ENCODE data around the gene DEAF1. TPM values are rescaled to one million over a fixed set of nuclear protein-coding genes. Genes with fewer than 3 reads are reported as not detected.
A peak's percentile ranks its signal among the peaks of the same experiment; 100 is the strongest.

Gene DEAF1
- total and polyA plus RNA-seq, 8 donors: 12.3 to 111 (median 37.0) TPM

DNA sequence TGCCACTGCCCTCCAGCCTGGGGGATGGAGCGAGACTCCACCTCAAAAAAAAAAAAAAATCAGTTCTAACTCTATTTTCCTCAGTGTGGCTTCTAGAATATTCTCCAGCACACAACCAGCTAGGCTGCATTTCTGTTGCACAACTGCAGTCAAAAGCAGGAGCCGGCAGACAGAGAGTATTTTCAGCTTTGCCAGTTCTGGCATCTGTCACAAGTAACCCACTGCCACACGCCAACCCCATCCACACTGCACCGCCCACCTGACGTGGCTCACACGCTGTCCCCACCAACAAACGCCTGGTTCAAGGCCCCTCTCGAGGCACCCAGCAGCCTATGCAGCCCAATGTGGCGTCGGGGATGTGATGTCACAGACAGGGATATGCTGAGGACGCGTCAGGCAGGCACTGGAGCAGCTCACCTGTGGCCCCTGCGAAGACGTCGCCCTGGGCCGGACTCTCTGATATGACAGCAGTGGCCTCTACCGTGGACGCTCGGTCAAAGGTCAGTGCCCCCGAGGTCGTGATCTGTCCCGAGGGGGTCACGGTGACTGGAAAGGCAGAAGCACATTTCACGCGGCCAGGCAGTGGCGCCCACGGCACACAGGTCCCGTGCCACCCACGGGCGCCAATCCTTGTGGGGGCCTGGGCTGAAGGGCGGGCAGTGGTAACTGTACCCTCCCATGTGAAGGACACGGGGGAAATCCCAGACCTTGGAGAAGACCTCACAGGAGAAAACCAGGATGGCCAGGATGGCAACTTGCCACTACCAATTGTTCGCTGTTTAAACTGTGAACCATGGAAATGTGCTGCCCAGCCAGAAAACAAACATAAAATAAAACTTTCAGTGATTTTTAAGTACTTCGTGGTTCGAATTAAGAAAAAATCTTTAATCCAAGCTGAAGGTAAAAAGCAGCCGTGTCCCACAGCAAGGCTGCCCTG lies 15.5 kb downstream of the DEAF1 start:
- Histone ChIP-seq H3K27ac (peak overlapping the region in 1 of 5 donors; percentile 16), H3K9me3 (no peaks in the 10 kb centered on the region), H3K27me3 (no peaks in the 10 kb centered on the region), H3K36me3 (peaks cover 15 to 97% (median 87%) of the 10 kb centered on the region in 4 donors), H3K4me3 (no peak overlapping the region), H3K4me1 (no peaks in the 10 kb centered on the region)
- TF ChIP-seq POLR2AphosphoS5 (IDR thresholded peaks at IDR 0.05): no peak
- no peak for TF ChIP-seq POLR2A (IDR thresholded peaks at IDR 0.05)
- TF ChIP-seq EP300 (IDR thresholded peaks at IDR 0.05): no peak
- TF ChIP-seq, protein P1, sequence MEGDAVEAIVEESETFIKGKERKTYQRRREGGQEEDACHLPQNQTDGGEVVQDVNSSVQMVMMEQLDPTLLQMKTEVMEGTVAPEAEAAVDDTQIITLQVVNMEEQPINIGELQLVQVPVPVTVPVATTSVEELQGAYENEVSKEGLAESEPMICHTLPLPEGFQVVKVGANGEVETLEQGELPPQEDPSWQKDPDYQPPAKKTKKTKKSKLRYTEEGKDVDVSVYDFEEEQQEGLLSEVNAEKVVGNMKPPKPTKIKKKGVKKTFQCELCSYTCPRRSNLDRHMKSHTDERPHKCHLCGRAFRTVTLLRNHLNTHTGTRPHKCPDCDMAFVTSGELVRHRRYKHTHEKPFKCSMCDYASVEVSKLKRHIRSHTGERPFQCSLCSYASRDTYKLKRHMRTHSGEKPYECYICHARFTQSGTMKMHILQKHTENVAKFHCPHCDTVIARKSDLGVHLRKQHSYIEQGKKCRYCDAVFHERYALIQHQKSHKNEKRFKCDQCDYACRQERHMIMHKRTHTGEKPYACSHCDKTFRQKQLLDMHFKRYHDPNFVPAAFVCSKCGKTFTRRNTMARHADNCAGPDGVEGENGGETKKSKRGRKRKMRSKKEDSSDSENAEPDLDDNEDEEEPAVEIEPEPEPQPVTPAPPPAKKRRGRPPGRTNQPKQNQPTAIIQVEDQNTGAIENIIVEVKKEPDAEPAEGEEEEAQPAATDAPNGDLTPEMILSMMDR (IDR thresholded peaks at IDR 0.05): no peak
- no peak for DNase-seq
- intact Hi-C loops (cut with DNase I; ENCODE audit: low total_unique reads): no loop called here
- WGBS, 5 donors: 92 to 95% (median 95%) methylated on average over 30 to 36 of the region's 36 CpGs

GRCh38 chr11:678297-678696 lies 16.7 kb downstream of the DEAF1 start:
- H3K27me3 ChIP-seq: no peaks in the 10 kb centered on the region
- 85 to 100% (median 92%) methylated on average over 3 of the region's 3 CpGs for WGBS, 5 donors
- H3K36me3 ChIP-seq: peaks cover 17 to 97% (median 87%) of the 10 kb centered on the region in 4 donors
- H3K4me1 ChIP-seq: no peaks in the 10 kb centered on the region
- H3K27ac ChIP-seq: no peak overlapping the region
- H3K9me3 ChIP-seq: no peaks in the 10 kb centered on the region
- H3K4me3 ChIP-seq: no peak overlapping the region
- no peak for DNase-seq
- intact Hi-C loops (cut with DNase I; ENCODE audit: low total_unique reads): no loop called here
- TF ChIP-seq, protein P1 (IDR thresholded peaks at IDR 0.05): no peak
- TF ChIP-seq POLR2AphosphoS5 (IDR thresholded peaks at IDR 0.05) (no peak), EP300 (IDR thresholded peaks at IDR 0.05) (no peak), POLR2A (IDR thresholded peaks at IDR 0.05) (no peak)

GRCh38 chr11:674406-674805 lies 20.6 kb downstream of the DEAF1 start:
- H3K9me3 ChIP-seq: no peaks in the 10 kb centered on the region
- TF ChIP-seq POLR2A (IDR thresholded peaks at IDR 0.05): no peak
- no peak for TF ChIP-seq POLR2AphosphoS5 (IDR thresholded peaks at IDR 0.05)
- TF ChIP-seq, protein P1 (IDR thresholded peaks at IDR 0.05): no peak
- TF ChIP-seq EP300 (IDR thresholded peaks at IDR 0.05): no peak
- H3K36me3 ChIP-seq: peaks cover 20 to 89% (median 81%) of the 10 kb centered on the region in 4 donors
- no peak overlapping the region for H3K27ac ChIP-seq
- 88 to 94% (median 94%) methylated on average over 17 of the region's 17 CpGs for WGBS, 5 donors
- no peak for DNase-seq
- intact Hi-C loops (cut with DNase I; ENCODE audit: low total_unique reads): no loop called here
- no peak overlapping the region for H3K4me3 ChIP-seq
- no peaks in the 10 kb centered on the region for H3K4me1 ChIP-seq
- H3K27me3 ChIP-seq: no peaks in the 10 kb centered on the region

- Histone ChIP-seq H3K4me1 (no peaks in the 10 kb centered on the region), H3K27me3 (no peaks in the 10 kb centered on the region), H3K27ac (no peak overlapping the region), H3K4me3 (no peak overlapping the region), H3K36me3 (peaks cover 20 to 83% (median 76%) of the 10 kb centered on the region in 4 donors), H3K9me3 (no peaks in the 10 kb centered on the region)
- WGBS, 5 donors: 92 to 95% (median 94%) methylated on average over 8 of the region's 8 CpGs
- TF ChIP-seq EP300 (IDR thresholded peaks at IDR 0.05) (no peak), POLR2A (IDR thresholded peaks at IDR 0.05) (no peak), POLR2AphosphoS5 (IDR thresholded peaks at IDR 0.05) (no peak)
- TF ChIP-seq, protein P1 (IDR thresholded peaks at IDR 0.05): no peak
- intact Hi-C loops (cut with DNase I; ENCODE audit: low total_unique reads): no loop called here
- DNase-seq: no peak
Measured at GRCh38 chr11:673866-674265, 21.2 kb downstream of the DEAF1 start.
